DMS79 treated with DMSO at 0.1 percent for 48 hours (cell line): ENCODE results near the gene EVI5L.

Experiments
- DNase-seq: peaks from one replicate; lab custom pipeline; 2025; lab: John Stamatoyannopoulos, UW

Gene EVI5L

DNA sequence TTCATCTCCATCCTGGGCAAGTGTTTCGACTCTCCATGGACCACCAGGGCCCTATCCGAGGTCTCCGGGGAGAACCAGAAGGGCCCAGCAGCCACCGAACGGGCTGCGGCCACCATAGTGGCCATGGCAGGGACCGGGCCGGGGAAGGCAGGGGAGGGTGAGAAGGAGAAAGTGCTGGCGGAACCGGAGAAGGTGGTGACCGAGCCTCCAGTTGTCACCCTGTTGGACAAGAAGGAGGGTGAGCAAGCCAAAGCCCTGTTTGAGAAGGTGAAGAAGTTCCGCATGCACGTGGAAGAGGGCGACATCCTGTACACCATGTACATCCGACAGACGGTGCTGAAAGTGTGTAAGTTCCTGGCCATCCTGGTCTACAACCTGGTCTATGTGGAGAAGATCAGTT is 68.9 kb downstream of the EVI5L start:
- no peak for DNase-seq

- no peak for DNase-seq
These were observed 69.8 kb downstream of the EVI5L start for GRCh38 chr19:7899751-7900378.

- no peak for DNase-seq
These were observed 70.4 kb downstream of the EVI5L start for GRCh38 chr19:7900401-7900870.

GRCh38 chr19:7900931-7901330 is 70.9 kb downstream of the EVI5L start:
- no peak for DNase-seq

DNA sequence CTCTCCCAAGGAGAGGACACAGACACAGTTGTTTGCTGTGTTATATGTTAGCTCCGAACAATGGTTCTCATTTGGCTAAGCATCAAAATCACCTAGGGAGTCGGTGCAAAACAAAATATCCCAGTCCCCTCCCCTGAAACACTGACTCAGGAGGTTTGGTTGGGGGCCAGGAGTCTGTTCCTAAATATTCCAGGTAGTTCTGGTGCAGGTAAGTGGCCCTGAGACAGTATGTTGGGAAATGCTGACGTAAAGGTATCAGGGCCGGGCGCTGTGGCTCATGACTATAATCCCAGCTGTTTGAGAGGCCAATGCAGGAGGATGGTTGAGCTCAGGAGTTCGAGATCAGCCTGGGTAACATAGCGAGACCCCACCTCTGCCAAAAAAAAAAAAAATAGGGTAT is 71.3 kb downstream of the EVI5L start:
- no peak for DNase-seq

- DNase-seq = peak; percentile 16
These were observed 72.8 kb downstream of the EVI5L start for GRCh38 chr19:7902796-7903243.

- DNase-seq = peak; percentile 99
These were observed 73.4 kb downstream of the EVI5L start, which contains the start of gene MAP2K7 for GRCh38 chr19:7903244-7904073. Gene MAP2K7, plus strand, starts transcription at chr19:7903877. Its CDS starts 68 bp downstream, at chr19:7903945.

DNA sequence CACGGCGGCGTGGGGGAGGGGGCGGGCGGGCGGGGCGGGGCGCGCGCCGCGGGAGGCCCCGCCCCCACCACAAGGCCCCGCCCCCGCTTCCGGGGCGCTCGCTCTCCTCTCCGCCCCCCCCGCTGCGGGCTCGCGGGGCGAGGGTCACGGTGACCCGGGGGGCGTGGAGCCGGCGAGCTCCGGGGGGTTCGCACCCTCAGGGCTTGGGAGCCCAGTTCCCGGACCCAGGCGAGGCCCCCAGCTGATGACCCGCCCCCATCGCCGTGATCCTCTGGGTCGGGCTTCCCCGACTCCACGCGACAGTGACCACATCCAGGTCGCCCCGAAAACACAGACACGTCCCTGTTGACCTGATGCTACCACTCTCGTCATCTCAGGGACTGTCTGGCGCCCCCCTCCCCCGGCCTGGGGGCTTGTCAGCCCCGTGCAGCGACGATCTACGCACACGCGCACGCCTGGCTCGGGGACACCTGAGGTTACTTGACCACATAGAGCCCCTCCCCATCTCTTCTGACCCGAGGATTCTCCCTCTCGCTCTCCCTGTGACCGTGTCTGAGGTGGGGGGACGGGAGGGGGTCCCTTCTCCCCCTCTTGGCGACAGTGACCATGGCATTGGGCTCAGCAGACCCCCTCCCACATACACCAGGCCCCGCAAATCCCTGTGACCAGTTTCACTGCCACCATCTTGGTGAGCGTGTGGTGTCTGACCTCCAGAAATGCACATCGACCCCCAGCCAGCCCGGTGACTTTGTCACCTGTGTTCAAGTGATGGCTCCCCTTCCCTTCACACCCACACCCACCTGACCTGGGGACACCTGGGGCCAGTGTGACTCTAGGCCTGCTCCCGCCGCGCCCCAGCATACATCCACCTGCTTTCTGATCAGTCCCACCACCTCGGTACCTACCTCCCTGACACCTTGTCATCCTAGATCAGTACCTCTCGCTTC is 74.3 kb downstream of the EVI5L start:
- no peak for DNase-seq

GRCh38 chr19:7905268-7905667 is 75.2 kb downstream of the EVI5L start:
- no peak for DNase-seq

DNA sequence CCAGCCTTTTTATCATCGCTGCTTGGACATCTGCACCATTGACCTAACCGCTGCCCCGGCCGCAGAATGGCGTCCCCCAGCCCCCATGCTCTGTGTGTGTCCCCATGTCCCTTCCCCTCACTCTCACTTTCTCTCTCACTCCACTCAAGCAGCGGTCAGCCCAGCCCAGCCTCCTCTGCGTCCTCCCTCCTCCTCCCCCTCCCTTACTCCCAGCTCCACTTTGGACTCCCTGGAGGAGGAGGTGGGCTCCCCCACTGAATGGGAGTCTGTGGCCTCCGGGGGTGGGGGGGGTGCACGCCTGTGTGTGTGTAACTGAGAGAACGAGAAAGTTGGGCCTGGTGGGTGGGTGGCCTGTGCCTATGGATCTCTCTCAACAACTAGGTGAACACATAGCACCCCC is 75.8 kb downstream of the EVI5L start:
- DNase-seq = no peak

DNA sequence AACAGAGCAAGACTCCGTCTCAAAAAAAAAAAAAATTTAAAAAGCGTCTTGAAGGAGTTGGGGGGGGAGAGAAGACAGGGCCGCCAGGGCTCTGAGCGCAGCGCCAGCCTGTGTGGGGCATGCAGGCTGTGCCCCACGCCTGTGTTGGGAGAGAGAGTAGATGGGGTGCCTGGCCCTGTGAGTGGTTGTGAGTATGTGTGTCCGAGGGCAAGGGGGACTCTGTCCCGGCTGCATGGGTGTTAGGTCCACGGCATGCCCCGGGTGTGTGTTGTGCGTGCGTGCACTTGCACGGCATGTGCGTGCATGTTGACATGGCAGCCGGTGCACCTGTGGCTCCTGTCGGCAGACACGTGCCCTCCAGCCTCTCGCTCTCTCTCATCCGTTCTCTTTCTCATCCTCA is 77.1 kb downstream of the EVI5L start:
- no peak for DNase-seq

GRCh38 chr19:7907544-7907943 is 77.5 kb downstream of the EVI5L start:
- no peak for DNase-seq

GRCh38 chr19:7908078-7908699 is 78.2 kb downstream of the EVI5L start:
- no peak for DNase-seq

GRCh38 chr19:7908742-7909461 is 78.9 kb downstream of the EVI5L start:
- no peak for DNase-seq

DNA sequence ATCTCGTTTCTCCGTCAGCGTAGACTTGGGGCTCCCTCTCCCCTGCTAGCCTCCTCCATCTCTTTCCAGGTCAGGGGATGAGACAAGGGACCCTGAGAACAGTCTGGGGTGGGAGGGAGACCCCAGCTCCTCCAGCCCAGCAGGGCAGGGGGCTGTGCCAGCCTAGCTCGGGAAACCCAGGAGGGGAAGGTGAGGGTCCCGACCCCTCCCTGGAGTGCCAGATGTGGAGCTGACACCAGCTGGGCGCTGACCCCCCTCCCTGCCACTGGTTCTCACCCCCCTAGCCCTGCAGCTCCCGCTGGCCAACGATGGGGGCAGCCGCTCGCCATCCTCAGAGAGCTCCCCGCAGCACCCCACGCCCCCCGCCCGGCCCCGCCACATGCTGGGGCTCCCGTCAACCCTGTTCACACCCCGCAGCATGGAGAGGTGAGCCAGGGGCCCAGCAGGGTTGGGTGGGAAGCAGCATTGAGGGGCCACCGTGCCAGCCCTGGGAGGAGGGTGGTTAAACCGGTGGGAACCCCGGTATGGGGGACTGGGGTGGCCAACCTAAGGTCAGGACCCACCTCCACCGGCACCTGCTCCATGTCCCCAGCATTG is 79.6 kb downstream of the EVI5L start:
- DNase-seq = no peak

- no peak for DNase-seq
These were observed 80.5 kb downstream of the EVI5L start for GRCh38 chr19:7910321-7911161.

GRCh38 chr19:7911508-7912143 is 81.6 kb downstream of the EVI5L start:
- no peak for DNase-seq

GRCh38 chr19:7912144-7912696 is 82.2 kb downstream of the EVI5L start:
- no peak for DNase-seq
